A549 treated with GW870086 at 1 μM for 4 hours (cell line): Measurements from ENCODE around the gene ZNF682. TPM values are rescaled to one million over a fixed set of nuclear protein-coding genes. Genes with fewer than 3 reads are reported as not detected.

Experiments used
- total RNA-seq: library from RNA; stranded (reverse); fragments of 200-300 nt; extraction: Qiagen RNA extraction; gene quantifications from 5 replicates; pipeline ENCODE4 v1.2.3, GENCODE V29; 2022; ENCODE audit warnings: low read depth

The ZNF682 gene
- not detected in 5 replicates for total RNA-seq

DNA sequence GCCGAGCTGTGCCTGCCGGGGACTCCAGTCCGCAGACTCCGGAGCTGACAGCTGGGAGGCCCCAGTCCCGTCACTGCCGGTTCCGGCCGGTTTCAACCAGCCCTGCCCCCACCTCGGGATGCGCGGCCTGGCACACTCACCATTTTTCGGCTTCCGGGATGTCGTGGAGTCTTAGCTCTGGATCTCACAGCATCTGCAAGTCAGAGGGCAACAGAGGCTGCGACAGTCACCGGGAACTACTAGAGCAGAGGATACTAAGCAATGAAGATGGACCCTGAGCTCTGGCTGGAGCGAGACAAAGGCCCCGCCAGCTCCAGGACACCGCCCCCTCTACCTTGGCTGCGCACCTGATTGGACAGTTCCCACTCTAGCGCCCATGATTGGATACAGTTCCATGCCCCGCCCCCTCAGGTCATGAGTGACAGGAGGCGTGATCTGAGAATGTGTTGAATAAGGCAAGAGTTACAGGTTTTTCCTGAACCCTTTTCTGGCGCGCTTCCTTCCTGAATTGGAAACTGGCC lies at the start of gene ZNF682:
TSS of gene ZNF682 (minus strand) at position 303 of the 521 bp plus-strand sequence. CDS start at position 143, 160 bp downstream.

DNA sequence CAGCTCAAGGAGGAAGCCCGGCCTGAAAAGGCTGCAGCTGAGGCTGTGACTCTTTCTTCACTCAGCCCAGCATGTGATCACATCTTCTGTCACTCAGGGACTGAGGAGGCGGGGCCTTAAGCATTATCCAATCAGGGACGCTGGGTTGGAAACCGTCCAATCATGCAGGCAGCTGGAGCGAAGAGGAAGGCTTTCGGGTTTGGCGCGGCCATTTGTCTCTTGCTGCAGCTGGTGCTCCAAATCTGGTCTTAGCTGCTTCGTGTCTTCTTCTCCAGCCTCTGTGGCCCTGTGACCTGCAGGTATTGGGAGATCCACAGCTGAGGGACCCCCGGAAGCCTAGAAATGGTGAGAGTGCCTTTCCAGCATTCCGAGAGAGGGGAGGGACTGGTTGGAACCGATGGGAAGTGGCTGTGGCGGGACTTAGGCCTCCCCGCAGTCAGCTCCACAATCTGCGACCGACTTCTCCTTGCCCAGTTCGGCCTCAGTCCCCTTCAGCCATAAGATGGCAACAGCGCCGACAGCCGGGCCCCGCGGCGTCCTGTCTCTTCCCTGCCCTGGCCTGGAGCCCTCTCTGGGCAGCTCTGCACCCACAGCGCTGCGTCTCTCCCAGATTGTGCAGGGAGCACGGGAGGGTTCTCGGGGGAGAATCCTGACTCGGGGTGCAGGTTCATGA lies 38.6 kb upstream of the ZNF682 start, which contains the start of gene ZNF90:
TSS of gene ZNF90 (plus strand) at position 210 of the 673 bp plus-strand sequence. CDS start at position 343, 133 bp downstream.

Other genes with a start within 250 kb of the ZNF682 start
- 0.13 to 0.49 TPM (median 0.27 TPM) in 4 of 5 replicates, not detected in the other for gene ZNF506, start 217.8 kb downstream of the ZNF682 start, total RNA-seq
- gene ZNF253, start 173.6 kb downstream of the ZNF682 start, total RNA-seq = 0.06 TPM in 1 of 5 replicates, not detected in the others
- not detected in 5 replicates for gene ZNF93, start 138.6 kb downstream of the ZNF682 start, total RNA-seq
- not detected in 5 replicates for gene ZNF90, start 38.5 kb upstream of the ZNF682 start, total RNA-seq
- gene ZNF486, start 127.7 kb upstream of the ZNF682 start, total RNA-seq = 0.14 TPM in 1 of 5 replicates, not detected in the others